SK-N-SH treated with all-trans-retinoic acid at 6 μM for 48 hours (cell line): ENCODE results near the gene F11R.

Source experiments
- CSDC2 ChIP-seq: fragments of 250-450 bp; sonication (Bioruptor Pico); IDR thresholded peaks from 2 replicates; pipeline ENCODE4 v1.5.0; 2020; ENCODE audit warnings: mild to moderate bottlenecking, moderate library complexity
- RARB ChIP-seq: fragments of 250-450 bp; sonication (Bioruptor Pico); IDR thresholded peaks from 2 replicates; pipeline ENCODE4 v1.8.0; 2021; ENCODE audit warnings: mild to moderate bottlenecking, moderate library complexity
- TCF4 ChIP-seq: fragments of 250-450 bp; sonication (Bioruptor Pico); IDR thresholded peaks from 2 replicates; pipeline ENCODE4 v1.8.0; 2021; ENCODE audit warnings: mild to moderate bottlenecking, moderate library complexity, borderline replicate concordance
- ZNF8 ChIP-seq: fragments of 450-650 bp; formaldehyde crosslinking; IDR thresholded peaks from 2 replicates; pipeline ENCODE4 v1.5.0; 2020; ENCODE audit warnings: mild to moderate bottlenecking, moderate library complexity
- TF ChIP-seq, protein P1 (sequence below): fragments of 250-450 bp; sonication (Bioruptor Pico); IDR thresholded peaks from 2 replicates; pipeline ENCODE4 v1.5.1; 2020; ENCODE audit warnings: low read depth, mild to moderate bottlenecking, moderate library complexity

DNA sequence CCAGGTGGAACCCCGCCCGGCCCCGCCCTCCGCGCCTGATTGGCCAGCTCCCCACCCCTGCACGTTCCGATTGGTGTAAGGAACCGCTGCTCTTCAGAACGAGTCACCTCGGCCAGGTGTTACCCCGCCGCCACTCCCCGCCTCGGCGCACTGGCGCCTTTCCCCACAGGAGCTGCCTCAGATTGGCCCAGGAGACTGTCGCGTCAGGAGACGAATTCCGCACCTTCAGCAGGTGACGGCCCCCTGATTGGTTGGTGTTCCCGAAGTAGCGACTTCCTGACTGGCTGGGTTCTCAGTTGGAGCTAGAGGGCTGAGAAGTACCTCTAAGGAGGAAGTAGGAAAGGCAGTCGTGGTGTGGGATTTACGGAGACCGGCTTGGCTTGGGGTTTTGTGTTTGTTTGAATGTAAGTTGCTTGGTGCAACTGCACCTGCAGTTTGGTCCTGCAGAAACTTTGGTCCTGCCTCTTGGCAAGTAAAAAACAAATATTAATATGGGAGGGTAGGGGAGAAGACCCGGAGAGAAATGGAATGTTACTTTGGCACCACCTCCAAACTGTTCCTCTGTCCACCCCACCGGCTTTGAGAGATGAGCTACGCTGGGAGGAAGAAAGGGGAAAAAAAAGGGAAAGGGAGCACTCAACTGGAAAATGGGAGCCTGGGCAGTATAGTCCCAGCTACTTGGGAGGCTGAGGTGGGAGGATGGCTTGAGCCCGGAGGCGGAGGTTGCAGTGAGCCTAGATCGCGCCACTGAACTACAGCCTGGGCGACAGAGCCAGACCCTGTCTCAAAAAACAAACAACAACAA is 415 bp upstream of the F11R start:
- TF ChIP-seq CSDC2 (CRISPR knock-in tag), result no peak
- no peak for TF ChIP-seq TCF4 (CRISPR knock-in tag)
- TF ChIP-seq ZNF8 (CRISPR knock-in tag), result no peak
- no peak for TF ChIP-seq RARB (CRISPR knock-in tag)
- TF ChIP-seq, protein P1, sequence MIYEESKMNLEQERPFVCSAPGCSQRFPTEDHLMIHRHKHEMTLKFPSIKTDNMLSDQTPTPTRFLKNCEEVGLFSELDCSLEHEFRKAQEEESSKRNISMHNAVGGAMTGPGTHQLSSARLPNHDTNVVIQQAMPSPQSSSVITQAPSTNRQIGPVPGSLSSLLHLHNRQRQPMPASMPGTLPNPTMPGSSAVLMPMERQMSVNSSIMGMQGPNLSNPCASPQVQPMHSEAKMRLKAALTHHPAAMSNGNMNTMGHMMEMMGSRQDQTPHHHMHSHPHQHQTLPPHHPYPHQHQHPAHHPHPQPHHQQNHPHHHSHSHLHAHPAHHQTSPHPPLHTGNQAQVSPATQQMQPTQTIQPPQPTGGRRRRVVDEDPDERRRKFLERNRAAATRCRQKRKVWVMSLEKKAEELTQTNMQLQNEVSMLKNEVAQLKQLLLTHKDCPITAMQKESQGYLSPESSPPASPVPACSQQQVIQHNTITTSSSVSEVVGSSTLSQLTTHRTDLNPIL (CRISPR knock-in tag), result no peak
